GM10266 (cell line): ENCODE results near the gene GPATCH1.

ENCODE experiments used
- DNase-seq: peaks from one replicate; pipeline ENCODE4 v3.0.0; 2012; ENCODE audit errors: extremely low spot score
- CTCF ChIP-seq: IDR thresholded peaks from 2 replicates; pipeline ENCODE4 v1.5.1; 2012; ENCODE audit warnings: mild to moderate bottlenecking, low read depth; ENCODE audit not compliant: control insufficient read depth, insufficient read depth; ENCODE audit errors: missing control alignments

The GPATCH1 gene

GRCh38 chr19:33174186-33174585 lies 93.2 kb downstream of the GPATCH1 start:
- TF ChIP-seq CTCF, result no peak

GRCh38 chr19:33175156-33175782 lies 94.3 kb downstream of the GPATCH1 start:
- DNase-seq, result no peak
- TF ChIP-seq CTCF, result no peak

More at GRCh38 chr19:33174186-33174585, 93.2 kb downstream of the GPATCH1 start:
- DNase-seq, result no peak

- no peak for DNase-seq
- peak; percentile 0 for TF ChIP-seq CTCF
Measured at GRCh38 chr19:33175886-33176669, 95.1 kb downstream of the GPATCH1 start.

GRCh38 chr19:33176670-33177416 lies 95.9 kb downstream of the GPATCH1 start:
- DNase-seq, result peak; percentile 97
- no peak for TF ChIP-seq CTCF

GRCh38 chr19:33177417-33177979 lies 96.5 kb downstream of the GPATCH1 start:
- peak; percentile 62 for DNase-seq
- peak; percentile 25 for TF ChIP-seq CTCF
